Inflammatory macrophage treated with lipopolysaccharide for 1 hour (primary cell): ENCODE data around the gene AGA.
A peak's percentile ranks its signal among the peaks of the same experiment; 100 is the strongest.

Experiments
- DNase-seq, 2 donors: peaks; one replicate each; pipeline ENCODE4 v3.0.0-alpha.2; 2020 to 2022

Gene AGA

GRCh38 chr4:177446586-177446985 lies 4.3 kb upstream of the AGA start:
- no peak for DNase-seq

- DNase-seq = no peak
These were observed 2.9 kb upstream of the AGA start for GRCh38 chr4:177444911-177445736.

GRCh38 chr4:177441061-177441802 lies 1.0 kb downstream of the AGA start:
- peak; percentile 79 to 82 for DNase-seq

GRCh38 chr4:177436456-177436855 lies 5.8 kb downstream of the AGA start:
- DNase-seq = no peak

GRCh38 chr4:177434667-177435066 lies 7.6 kb downstream of the AGA start:
- DNase-seq = no peak

- no peak for DNase-seq
These were observed 15.0 kb downstream of the AGA start for GRCh38 chr4:177427192-177427591.

GRCh38 chr4:177419434-177419833 lies 22.8 kb downstream of the AGA start:
- no peak for DNase-seq

GRCh38 chr4:177413656-177414055 lies 28.6 kb downstream of the AGA start:
- no peak for DNase-seq

- no peak for DNase-seq
These were observed 29.2 kb downstream of the AGA start for GRCh38 chr4:177413076-177413475.

GRCh38 chr4:177411996-177412395 lies 30.2 kb downstream of the AGA start:
- no peak for DNase-seq

- DNase-seq = no peak
These were observed 31.7 kb downstream of the AGA start for GRCh38 chr4:177410566-177410965.

GRCh38 chr4:177408023-177408422 lies 34.2 kb downstream of the AGA start:
- no peak for DNase-seq

- DNase-seq = no peak
These were observed 36.7 kb downstream of the AGA start for GRCh38 chr4:177405508-177405907.

GRCh38 chr4:177404986-177405385 lies 37.3 kb downstream of the AGA start:
- no peak for DNase-seq

- DNase-seq = no peak
These were observed 37.9 kb downstream of the AGA start for GRCh38 chr4:177404342-177404741.

GRCh38 chr4:177403746-177404145 lies 38.5 kb downstream of the AGA start:
- no peak for DNase-seq

GRCh38 chr4:177401658-177402273 lies 40.5 kb downstream of the AGA start:
- DNase-seq = no peak

GRCh38 chr4:177400030-177400429 lies 42.2 kb downstream of the AGA start:
- DNase-seq = no peak

- no peak for DNase-seq
These were observed 45.9 kb downstream of the AGA start for GRCh38 chr4:177396352-177396751.

GRCh38 chr4:177393236-177393635 lies 49.0 kb downstream of the AGA start:
- DNase-seq = no peak

GRCh38 chr4:177391953-177392352 lies 50.3 kb downstream of the AGA start:
- no peak for DNase-seq

- DNase-seq = no peak
These were observed 51.0 kb downstream of the AGA start for GRCh38 chr4:177391287-177391686.

GRCh38 chr4:177386278-177386815 lies 55.9 kb downstream of the AGA start:
- DNase-seq = no peak
